Upper lobe of right lung (tissue), 1 donor: ENCODE measurements around the gene INPP5A. TPM values are rescaled to one million over a fixed set of nuclear protein-coding genes. Genes with fewer than 3 reads are reported as not detected.

Source experiments
- ATAC-seq: fragments of 200-7000 bp; cut with Tn5 transposase; one replicate; pipeline ENCODE4 v1.9.1; 2020; ENCODE audit warnings: mild to moderate bottlenecking, moderate library complexity
- DNase-seq: peaks from one replicate; pipeline ENCODE4 v3.0.0-alpha.2; 2020
- H3K27ac ChIP-seq: fragments of 200-600 bp; one replicate; pipeline ENCODE4 v1.8.0; 2022
- H3K27me3 ChIP-seq: fragments of 200-600 bp; one replicate; pipeline ENCODE4 v1.8.0; 2022; ENCODE audit warnings: mild to moderate bottlenecking
- H3K36me3 ChIP-seq: fragments of 200-600 bp; one replicate; pipeline ENCODE4 v1.8.0; 2022
- H3K4me1 ChIP-seq: fragments of 200-600 bp; one replicate; pipeline ENCODE4 v1.8.0; 2022
- H3K4me3 ChIP-seq: fragments of 200-600 bp; one replicate; pipeline ENCODE4 v1.8.0; 2022; ENCODE audit warnings: mild to moderate bottlenecking
- H3K9me3 ChIP-seq: fragments of 200-600 bp; one replicate; pipeline ENCODE4 v1.8.0; 2022
- CTCF ChIP-seq: fragments of 200-600 bp; IDR thresholded peaks from one replicate; pipeline ENCODE4 v1.8.0; 2022; ENCODE audit warnings: antibody characterized with exemption
- intact Hi-C: fragments of 100-400 bp; cut with DNase I; formaldehyde crosslinking; loops from one replicate; pipeline ENCODE4 v1.11.0; 2022
- total RNA-seq: library from RNA; stranded (reverse); fragmentation: NEBNext Ultra II Directional; extraction: Animal tissue kit (Norgen Biotek cat#: 25700); gene quantifications from one replicate; pipeline ENCODE4 v1.2.1, GENCODE V29; 2021
- donor health status: DM: no; HTN: yes; CAD: no; lungs with severe emphysema.

Gene INPP5A
- total RNA-seq, 1 donor from 2014 or later: 38.3 TPM

- no peak for ATAC-seq
- Histone ChIP-seq H3K4me3 (no peak overlapping the region), H3K27me3 (no peaks in the 10 kb centered on the region), H3K4me1 (no peaks in the 10 kb centered on the region), H3K36me3 (peaks cover 7% of the 10 kb centered on the region), H3K9me3 (no peaks in the 10 kb centered on the region), H3K27ac (no peak overlapping the region)
- no peak for DNase-seq
- no peak for TF ChIP-seq CTCF
- intact Hi-C loops: no loop called here
These were observed 238.6 kb downstream of the INPP5A start for GRCh38 chr10:132776186-132776585.

- DNase-seq (no peak), ATAC-seq (no peak)
- Histone ChIP-seq H3K9me3 (no peaks in the 10 kb centered on the region), H3K36me3 (peaks cover 12% of the 10 kb centered on the region), H3K4me3 (no peak overlapping the region), H3K27ac (no peak overlapping the region), H3K4me1 (no peaks in the 10 kb centered on the region), H3K27me3 (no peaks in the 10 kb centered on the region)
- intact Hi-C loops: no loop called here
- no peak for TF ChIP-seq CTCF
These were observed 239.2 kb downstream of the INPP5A start for GRCh38 chr10:132776821-132777220.

- Histone ChIP-seq H3K4me3 (no peak overlapping the region), H3K9me3 (no peaks in the 10 kb centered on the region), H3K27me3 (no peaks in the 10 kb centered on the region), H3K27ac (no peak overlapping the region), H3K36me3 (peaks cover 16% of the 10 kb centered on the region), H3K4me1 (no peaks in the 10 kb centered on the region)
- ATAC-seq (no peak), DNase-seq (no peak)
- intact Hi-C loops: no loop called here
- no peak for TF ChIP-seq CTCF
These were observed 239.9 kb downstream of the INPP5A start for GRCh38 chr10:132777441-132777840.

- DNase-seq (no peak), ATAC-seq (no peak)
- Histone ChIP-seq H3K4me3 (no peak overlapping the region), H3K27me3 (peaks cover 10% of the 10 kb centered on the region), H3K9me3 (no peaks in the 10 kb centered on the region), H3K36me3 (peaks cover 14% of the 10 kb centered on the region), H3K4me1 (no peaks in the 10 kb centered on the region), H3K27ac (no peak overlapping the region)
- no peak for TF ChIP-seq CTCF
- intact Hi-C loops: no loop called here
These were observed 242.1 kb downstream of the INPP5A start for GRCh38 chr10:132779549-132780294.

GRCh38 chr10:132780356-132780755 lies 242.8 kb downstream of the INPP5A start:
- Histone ChIP-seq H3K4me3 (no peak overlapping the region), H3K27me3 (peaks cover 17% of the 10 kb centered on the region), H3K4me1 (no peaks in the 10 kb centered on the region), H3K9me3 (no peaks in the 10 kb centered on the region), H3K27ac (no peak overlapping the region), H3K36me3 (peaks cover 14% of the 10 kb centered on the region)
- ATAC-seq: no peak
- intact Hi-C loops: no loop called here
- no peak for DNase-seq
- TF ChIP-seq CTCF: no peak
